GM12873 (cell line): ENCODE data around the gene NTRK1.

Experiments
- TF ChIP-seq, protein P1 (sequence below): IDR thresholded peaks from 2 replicates; pipeline ENCODE4 v1.5.1; 2012; ENCODE audit warnings: low read depth, mild to moderate bottlenecking, moderate library complexity, low read length, control low read depth; ENCODE audit not compliant: insufficient read depth; ENCODE audit errors: missing control alignments

Gene NTRK1

DNA sequence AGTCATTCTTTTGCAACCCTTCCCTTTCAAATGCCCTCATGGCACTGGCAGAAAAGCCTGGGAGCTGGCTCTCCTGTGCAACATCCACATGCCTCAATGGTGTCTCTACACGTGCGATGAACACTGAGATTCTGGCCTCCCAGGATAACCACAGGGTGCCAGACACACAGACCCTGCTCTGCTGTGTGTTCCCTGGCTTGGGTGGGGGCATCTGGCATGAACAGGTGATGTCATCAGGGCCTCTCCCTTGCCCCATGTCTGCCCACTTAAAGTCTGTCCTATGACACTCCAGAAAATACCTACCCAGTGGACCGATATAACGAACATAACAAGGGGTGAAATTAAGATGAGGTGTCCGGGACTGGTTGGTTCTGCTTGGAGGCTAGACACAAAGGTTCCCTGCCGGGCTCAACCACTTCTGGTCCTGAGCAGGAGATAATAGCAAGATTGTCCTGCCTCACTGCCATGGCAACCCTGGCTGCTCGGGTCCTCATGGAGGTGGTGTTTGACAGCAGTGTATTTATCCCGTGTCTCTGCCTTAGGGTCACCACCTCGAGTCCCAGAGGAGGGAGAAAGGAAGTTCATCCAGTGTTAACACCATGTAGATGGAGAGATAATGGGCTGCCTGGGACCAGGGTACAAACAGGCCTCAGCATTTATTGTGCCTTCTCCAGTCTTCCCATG is 21.1 kb upstream of the NTRK1 start:
- TF ChIP-seq, protein P1, sequence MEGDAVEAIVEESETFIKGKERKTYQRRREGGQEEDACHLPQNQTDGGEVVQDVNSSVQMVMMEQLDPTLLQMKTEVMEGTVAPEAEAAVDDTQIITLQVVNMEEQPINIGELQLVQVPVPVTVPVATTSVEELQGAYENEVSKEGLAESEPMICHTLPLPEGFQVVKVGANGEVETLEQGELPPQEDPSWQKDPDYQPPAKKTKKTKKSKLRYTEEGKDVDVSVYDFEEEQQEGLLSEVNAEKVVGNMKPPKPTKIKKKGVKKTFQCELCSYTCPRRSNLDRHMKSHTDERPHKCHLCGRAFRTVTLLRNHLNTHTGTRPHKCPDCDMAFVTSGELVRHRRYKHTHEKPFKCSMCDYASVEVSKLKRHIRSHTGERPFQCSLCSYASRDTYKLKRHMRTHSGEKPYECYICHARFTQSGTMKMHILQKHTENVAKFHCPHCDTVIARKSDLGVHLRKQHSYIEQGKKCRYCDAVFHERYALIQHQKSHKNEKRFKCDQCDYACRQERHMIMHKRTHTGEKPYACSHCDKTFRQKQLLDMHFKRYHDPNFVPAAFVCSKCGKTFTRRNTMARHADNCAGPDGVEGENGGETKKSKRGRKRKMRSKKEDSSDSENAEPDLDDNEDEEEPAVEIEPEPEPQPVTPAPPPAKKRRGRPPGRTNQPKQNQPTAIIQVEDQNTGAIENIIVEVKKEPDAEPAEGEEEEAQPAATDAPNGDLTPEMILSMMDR: no peak

DNA sequence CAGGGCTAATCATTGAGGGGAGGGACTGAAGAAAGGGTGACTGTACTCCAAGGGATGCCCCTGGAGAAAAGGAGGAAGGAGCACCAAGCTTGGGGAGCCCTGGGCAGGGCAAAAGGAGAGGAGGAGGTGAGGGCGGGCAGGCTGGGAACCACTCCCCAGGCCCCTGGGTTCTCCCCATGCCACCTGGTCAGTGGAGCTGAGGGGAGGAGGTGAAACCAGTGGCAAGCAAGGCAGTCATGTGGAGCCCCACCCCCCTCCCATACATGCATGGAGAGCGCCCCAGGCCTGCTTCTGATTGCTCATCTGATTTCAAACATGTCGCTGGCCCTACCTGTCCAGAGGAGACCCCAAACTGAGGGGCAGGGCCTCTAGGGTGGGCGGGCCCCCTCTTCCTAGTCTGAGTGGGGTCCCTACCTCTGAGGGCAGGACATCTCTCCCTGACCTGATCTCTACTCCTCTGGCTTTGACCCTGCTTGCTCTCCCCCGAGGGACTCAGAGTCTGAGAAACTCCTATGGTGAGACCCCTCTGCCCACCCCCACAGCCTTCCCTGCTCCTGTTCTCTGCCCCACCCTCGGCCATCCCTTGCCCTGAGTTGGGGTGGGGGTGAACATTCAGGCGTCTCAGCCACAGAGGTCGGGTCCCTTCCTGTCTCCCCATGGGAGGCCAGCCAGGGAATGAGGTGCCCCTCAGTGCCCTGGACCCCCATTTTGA is 20.3 kb upstream of the NTRK1 start:
- TF ChIP-seq, protein P1: no peak

DNA sequence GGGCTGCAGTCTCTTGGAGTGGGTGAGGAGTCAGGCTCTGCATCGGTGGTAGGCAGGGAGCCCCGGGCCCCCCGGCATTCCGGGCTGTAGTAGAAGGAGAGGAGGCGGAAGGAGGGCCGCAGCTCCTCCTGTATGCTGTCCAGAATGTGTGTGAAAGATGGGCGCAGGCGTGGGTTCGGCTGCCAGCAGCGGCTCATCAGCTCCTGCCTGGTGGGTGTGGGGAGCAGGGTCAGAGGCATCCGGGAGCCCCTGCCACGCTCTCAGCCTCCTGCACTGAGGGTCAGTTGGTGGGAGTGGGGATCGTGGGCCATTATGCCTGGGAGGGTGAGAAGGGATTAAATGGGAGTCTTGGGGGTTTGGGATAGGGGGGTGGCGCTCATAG is 19.8 kb upstream of the NTRK1 start:
- TF ChIP-seq, protein P1: no peak

DNA sequence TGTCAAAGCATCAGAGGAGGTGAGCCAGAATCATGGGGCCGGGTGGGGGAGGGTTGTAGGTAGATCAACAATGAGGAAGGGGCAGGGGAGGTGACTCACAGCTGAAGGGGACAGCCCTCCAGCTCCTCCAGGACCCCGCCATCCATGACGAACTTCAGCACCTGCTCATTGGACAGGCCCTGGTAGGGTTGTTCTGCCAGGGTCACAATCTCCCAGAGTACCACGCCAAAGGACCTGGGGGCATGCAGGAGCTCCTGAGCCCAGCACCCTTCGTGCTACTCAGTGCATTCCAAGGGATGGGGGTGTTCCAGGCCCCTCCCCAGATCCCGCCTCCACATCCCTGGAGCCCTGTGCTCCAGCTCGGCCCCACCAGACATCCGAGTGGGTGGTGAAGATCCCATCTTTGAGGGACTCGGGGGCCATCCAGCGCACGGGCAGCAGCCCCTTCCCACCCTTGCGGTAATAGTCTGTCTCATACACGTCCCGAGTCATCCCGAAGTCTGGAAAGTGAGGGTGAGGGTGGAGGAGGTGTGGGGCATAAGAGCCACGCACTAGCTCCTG is 19.3 kb upstream of the NTRK1 start:
- TF ChIP-seq, protein P1: no peak

DNA sequence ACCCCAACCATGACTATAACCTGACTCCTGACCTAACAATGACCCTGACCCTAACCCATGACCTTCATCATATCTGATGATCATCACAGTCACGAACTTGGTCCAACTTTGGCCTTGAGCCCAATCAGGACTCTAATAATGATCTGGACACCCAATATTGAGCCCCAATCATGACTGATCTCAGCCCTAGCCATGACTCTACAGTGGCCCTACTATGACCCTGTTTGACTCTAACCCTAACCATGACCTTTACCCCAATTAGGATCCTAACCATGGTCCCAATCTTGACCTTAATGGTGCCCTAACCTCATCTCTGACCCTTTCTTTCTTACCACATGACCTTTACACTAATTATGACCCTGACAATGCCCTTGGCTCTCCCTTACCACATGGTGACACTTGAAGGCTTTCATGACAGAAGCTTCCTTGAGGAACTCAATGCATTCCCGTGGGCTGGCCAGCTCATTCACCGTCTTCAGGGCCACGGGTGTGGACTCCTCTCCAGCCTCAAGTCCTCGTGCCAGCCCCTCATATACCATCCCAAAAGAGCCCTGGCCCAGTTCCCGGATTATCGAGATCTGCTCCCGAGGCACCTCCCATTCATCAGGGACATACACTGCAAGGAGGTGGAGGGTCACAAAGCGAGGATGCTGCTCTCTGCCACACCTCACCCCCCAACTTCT is 17.9 kb upstream of the NTRK1 start:
- TF ChIP-seq, protein P1: no peak

DNA sequence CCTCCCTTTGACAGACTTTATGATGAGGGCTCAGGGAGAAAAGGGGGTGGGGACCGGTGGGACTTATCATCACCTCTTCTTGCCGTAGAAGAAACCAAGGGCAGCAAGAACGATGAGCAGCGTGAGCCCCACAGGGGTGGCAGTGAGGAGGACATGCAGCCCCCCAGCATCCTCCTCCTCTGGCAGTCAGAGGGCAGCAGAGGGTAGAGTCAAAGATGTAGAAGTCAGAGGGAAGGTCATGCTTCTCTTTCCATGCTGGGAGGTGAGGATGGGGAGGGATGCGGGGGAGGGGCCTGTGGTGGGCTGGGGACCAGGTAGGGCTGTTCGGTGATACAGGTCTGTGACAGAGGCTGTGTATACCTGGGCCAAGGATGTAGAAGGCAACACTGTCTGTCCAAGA is 16.6 kb upstream of the NTRK1 start:
- TF ChIP-seq, protein P1: no peak

DNA sequence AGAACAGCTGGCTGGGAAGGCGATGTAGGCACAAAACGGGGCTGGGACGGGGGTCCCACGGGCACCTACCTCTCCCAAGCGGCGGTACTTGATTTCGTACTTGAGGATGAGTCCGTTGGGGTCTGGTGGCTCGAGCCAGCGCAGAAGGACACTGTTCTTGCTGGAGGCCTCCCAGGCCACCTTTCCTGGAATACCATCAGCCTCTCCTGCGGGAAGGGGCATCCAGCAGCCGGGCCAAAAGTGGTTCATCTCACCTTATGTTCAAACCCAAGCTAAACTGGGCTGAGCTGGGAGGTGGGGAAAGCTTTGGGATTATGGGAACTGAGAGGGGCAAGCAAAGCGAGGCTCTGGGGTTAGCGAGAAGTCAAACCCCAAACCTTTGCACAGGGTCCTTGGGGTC is 16.0 kb upstream of the NTRK1 start:
- TF ChIP-seq, protein P1: no peak
